ENCODE measurements around the gene GKAP1.

- TF ChIP-seq CTCF (IDR thresholded peaks at IDR 0.05; ENCODE audit: low read length) (no peak), EZH2 (IDR thresholded peaks at IDR 0.05; ENCODE audit: borderline replicate concordance, low read length) (no peak)
These were observed 96.1 kb downstream of the GKAP1 start for GRCh38 chr9:83721509-83721908.

Data from OCI-LY1 (cell line).